NCI-H446 treated with DMSO at 0.1 percent for 48 hours (cell line): ENCODE results near the gene MAP2K6.

ENCODE experiments used
- DNase-seq: peaks from one replicate; lab custom pipeline; 2025; lab: John Stamatoyannopoulos, UW

Gene MAP2K6

DNA sequence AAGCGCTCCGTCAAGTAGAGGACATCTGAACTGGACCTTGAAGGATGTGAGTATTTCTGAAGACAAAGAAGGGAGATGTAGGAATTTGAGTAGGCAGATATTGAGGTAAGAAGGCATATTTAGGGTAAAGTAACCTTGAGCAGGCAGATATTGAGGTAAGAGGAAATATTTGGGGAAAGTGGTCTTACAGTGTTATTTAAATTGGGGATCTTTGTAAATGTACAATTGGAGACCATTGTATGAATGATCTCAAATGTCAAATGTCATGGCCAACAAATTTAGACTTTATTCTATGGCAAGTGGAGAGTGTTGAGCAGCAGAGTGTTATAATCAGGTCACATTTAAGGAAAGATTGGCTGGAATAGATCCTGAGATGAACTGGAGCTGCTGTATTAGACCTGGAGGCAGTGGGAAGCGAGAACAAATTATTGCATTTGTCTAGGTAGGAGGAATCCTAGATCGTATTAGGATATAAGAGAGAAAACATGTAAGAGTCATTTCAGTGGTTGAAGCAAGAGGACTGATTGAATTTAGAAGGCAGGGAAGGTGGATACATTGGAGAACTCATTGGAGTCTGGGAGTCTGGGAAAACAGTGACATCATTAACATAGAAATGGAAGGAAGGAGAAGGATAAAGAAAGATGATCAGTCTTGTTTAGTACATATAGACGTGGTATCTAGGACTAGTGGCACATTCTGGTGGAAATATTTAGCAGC, 165.6 kb downstream of the MAP2K6 start:
- no peak for DNase-seq

GRCh38 chr17:69581061-69581961, 166.8 kb downstream of the MAP2K6 start:
- DNase-seq, result no peak

DNA sequence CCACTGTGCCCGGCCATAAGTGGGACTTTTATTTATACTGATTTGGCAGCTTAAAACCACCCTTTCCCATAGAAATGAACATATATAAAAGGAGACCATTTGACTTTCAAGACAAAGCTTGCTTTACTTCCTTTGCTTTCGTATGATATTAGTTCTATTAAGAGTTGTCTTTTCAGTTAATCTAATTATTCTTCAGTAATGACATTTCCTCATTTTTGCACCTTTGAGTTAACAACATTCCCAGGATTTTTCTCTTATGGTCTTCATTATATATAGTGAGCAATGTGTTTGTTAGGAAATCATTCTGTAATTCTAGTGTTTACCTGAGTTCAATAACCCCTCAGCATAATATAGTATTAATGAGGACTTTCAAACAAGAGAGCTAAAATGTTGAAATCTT, 173.8 kb downstream of the MAP2K6 start:
- DNase-seq, result no peak

DNA sequence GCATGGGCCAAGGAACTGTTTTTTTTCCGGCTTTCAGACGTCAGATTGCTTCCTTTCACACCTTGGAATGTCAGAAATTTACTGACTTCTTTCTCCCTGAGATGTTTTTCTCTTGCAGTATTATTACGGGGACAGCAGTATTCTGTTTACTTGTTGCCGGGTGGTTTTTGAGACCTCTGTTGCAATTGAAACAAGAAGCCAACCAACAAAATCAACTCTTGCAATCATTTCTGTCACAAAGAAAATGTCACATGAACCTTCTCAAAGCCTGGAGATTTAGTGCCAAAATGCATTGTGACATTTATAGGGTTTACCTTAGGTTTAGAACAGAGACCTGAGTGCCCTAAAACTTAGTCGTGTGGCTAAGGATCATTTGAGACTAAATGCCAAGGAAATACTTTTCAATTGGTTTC, 174.3 kb downstream of the MAP2K6 start:
- DNase-seq, result no peak

DNA sequence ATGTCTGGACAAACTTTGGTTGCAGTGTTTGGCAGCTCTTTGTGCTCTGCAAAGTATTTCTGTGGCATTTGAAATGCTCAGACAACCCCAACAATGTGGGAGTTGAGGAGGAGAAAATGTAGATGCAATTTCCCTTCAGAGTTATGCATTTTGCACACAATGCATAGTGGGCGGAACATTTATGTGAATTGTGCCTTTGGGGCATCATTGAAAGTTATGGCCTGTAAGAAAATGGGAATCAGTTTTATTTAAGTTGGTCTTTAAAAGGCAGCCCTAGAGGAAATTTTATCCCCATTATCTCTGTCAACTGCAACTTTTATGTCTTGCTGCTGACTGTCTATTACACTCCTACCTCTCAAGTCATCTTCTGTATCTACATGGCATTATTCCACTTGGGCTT, 176.2 kb downstream of the MAP2K6 start:
- DNase-seq, result no peak

- no peak for DNase-seq
These were observed 178.3 kb downstream of the MAP2K6 start for GRCh38 chr17:69592692-69593350.

GRCh38 chr17:69593351-69593715, 178.8 kb downstream of the MAP2K6 start:
- DNase-seq, result no peak

GRCh38 chr17:69593716-69594115, 179.2 kb downstream of the MAP2K6 start:
- DNase-seq, result no peak

DNA sequence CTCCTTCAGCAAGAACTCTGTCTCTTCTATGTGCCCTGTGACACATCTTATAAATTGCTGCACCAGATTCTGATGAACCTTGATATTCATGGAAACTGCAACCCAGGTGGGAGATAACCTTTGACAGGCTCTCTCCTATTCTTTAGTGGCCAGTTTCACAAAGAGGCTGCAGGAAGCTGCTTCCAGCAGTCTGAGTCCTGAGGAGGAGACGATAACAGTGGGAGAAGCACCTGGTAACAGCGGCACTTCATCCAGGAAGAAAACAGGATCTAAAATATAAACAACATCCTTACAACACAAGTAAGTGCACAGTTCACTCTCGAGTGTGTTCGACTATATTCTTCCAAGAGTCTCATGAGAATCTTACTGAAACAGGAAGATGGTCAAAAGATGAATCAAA, 180.1 kb downstream of the MAP2K6 start:
- no peak for DNase-seq

DNA sequence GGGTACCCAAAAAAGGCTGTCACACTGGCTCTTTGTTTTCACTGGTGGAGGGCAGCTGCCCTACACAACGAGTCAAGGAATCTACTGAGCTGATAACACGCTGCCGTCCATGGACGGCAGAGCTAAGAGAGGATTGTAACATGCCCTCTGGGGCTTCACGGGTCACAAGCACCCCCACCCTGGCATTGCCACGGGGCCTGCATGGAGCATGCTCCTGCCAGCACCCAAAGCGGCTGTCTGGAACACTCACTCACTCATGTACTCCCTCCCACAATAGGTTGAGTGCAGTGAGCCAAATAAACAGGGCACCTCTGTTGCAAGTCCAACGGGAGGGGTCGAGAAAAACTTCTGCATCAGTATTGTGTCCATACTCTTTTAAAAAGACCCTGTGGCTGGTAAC, 181.6 kb downstream of the MAP2K6 start:
- no peak for DNase-seq

DNA sequence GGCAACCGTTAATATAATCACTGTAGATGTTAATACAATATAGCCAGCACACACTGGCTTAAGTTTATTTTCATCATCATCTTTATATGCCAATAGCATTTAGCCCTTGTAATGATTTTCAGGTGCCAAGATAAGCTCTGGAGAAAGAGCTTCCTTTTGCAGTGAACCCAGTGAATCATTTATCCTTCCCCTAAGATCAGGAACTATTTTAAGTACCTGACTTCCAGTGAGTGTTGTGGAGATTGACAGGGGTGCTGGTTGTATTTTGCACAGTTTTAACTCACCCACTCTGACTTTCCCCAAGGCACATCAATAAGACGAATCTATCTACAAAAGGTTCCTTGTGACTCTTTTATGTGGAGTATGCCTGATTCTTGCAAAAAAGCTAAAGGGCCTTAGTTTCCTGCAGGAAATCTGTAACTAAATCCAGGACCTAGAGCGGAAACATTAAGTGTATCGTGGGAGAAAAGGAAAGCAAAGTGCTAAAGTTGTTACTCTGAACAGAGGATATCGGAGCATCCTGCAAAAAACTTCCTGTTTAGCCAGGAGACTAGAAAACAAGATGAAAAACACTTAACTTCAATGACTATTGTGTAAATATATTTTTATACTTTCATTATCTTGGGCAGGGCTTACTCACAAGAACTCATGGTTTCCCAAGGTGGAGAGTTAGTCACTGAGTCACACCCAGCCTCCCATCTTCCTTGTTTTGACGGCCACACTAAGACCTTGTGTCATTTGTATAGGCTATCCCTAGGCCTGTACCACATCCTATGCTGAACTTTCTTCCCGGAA, 183.6 kb downstream of the MAP2K6 start:
- DNase-seq, result no peak

DNA sequence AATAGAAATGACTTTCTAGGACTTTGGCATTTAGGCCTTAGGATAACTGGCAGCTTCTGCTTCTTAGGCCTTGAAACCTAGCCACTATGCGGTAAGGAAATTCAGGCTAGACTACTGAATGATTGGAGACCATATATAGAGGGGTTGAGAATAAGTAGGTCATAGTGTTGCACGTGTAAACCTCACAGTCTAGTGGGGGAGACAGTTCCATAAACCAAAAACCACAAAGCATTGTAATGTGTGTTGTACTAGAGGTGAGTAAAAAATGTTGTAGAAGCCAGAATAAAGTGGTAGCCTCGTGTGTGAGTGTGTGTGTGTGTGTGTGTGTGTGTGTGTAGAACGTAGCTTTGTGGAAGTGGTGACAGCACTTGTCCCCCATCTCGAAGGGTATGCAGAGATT, 188.5 kb downstream of the MAP2K6 start:
- DNase-seq, result no peak
